Measurements from ENCODE around the gene SLC5A2.

GRCh38 chr16:31473264-31473984, 9.5 kb upstream of the SLC5A2 start:
- TF ChIP-seq, protein P1, sequence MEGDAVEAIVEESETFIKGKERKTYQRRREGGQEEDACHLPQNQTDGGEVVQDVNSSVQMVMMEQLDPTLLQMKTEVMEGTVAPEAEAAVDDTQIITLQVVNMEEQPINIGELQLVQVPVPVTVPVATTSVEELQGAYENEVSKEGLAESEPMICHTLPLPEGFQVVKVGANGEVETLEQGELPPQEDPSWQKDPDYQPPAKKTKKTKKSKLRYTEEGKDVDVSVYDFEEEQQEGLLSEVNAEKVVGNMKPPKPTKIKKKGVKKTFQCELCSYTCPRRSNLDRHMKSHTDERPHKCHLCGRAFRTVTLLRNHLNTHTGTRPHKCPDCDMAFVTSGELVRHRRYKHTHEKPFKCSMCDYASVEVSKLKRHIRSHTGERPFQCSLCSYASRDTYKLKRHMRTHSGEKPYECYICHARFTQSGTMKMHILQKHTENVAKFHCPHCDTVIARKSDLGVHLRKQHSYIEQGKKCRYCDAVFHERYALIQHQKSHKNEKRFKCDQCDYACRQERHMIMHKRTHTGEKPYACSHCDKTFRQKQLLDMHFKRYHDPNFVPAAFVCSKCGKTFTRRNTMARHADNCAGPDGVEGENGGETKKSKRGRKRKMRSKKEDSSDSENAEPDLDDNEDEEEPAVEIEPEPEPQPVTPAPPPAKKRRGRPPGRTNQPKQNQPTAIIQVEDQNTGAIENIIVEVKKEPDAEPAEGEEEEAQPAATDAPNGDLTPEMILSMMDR (IDR thresholded peaks at IDR 0.05), result no peak
- no peak for TF ChIP-seq POLR2A (IDR thresholded peaks at IDR 0.05)
